CD4-positive, alpha-beta memory T cell (primary cell): ENCODE measurements around the gene CRMP1. TPM values are rescaled to one million over a fixed set of nuclear protein-coding genes. Genes with fewer than 3 reads are reported as not detected.

ENCODE experiments used
- CTCF ChIA-PET: fragments of 350-600 bp; sonication (Branson Sonifier 250); formaldehyde crosslinking; loops from one replicate; lab custom pipeline; 2021; ENCODE audit warnings: inconsistent platforms; ENCODE audit not compliant: partially characterized antibody; lab: Charles Lee
- POLR2A ChIA-PET: fragments of 350-600 bp; sonication (Branson Sonifier 250); formaldehyde crosslinking; loops from one replicate; lab custom pipeline; 2021; ENCODE audit not compliant: partially characterized antibody; lab: Charles Lee
- DNase-seq, 5 donors: peaks; one replicate each; pipeline versions ENCODE4 v3.0.0 to v3.0.0-alpha.2; 2020 to 2022; ENCODE audit warnings: mixed read lengths in 1 of 5
- H3K27ac ChIP-seq: one replicate; pipeline ENCODE4 v1.7.0; 2013; ENCODE audit warnings: low read depth, low read length
- H3K27me3 ChIP-seq: 2 replicates; pipeline ENCODE4 v1.7.0; 2013; ENCODE audit warnings: mild to moderate bottlenecking, low read length, moderate library complexity; ENCODE audit not compliant: insufficient read depth
- H3K36me3 ChIP-seq: 2 replicates; pipeline ENCODE4 v1.7.0; 2013; ENCODE audit warnings: mild to moderate bottlenecking, low read length, moderate library complexity; ENCODE audit not compliant: insufficient read depth
- H3K4me1 ChIP-seq: 2 replicates; pipeline ENCODE4 v1.7.0; 2013; ENCODE audit warnings: mild to moderate bottlenecking, low read length, moderate library complexity; ENCODE audit not compliant: insufficient read depth
- H3K4me3 ChIP-seq, 2 donors: one replicate each; pipeline ENCODE4 v1.7.0; 2013; ENCODE audit warnings: low read length in 2 of 2, mild to moderate bottlenecking in 1 of 2
- H3K9me3 ChIP-seq, 2 donors: one replicate each; pipeline ENCODE4 v1.7.0; 2013; ENCODE audit warnings: low read length in 2 of 2, control low read depth in 1 of 2; ENCODE audit not compliant: control insufficient read depth in 1 of 2
- H3K27ac Mint-ChIP-seq, 7 donors: one replicate each; pipeline ENCODE4 v1.8.0; 2020 to 2021; ENCODE audit warnings: mixed read lengths in 7 of 7, mild to moderate bottlenecking in 6 of 7, inconsistent platforms in 3 of 7, moderate library complexity in 3 of 7
- H3K27me3 Mint-ChIP-seq, 2 donors: one replicate each; pipeline ENCODE4 v1.8.0; 2020 to 2021; ENCODE audit warnings: mixed read lengths in 2 of 2
- H3K36me3 Mint-ChIP-seq, 2 donors: one replicate each; pipeline ENCODE4 v1.8.0; 2020 to 2021; ENCODE audit warnings: mixed read lengths in 2 of 2, inconsistent platforms in 1 of 2, mild to moderate bottlenecking in 1 of 2
- H3K4me1 Mint-ChIP-seq, 4 donors: one replicate each; pipeline ENCODE4 v1.8.0; 2020 to 2021; ENCODE audit warnings: mixed read lengths in 4 of 4, mild to moderate bottlenecking in 1 of 4
- H3K4me3 Mint-ChIP-seq, 8 donors: one replicate each; pipeline ENCODE4 v1.8.0; 2020 to 2021; ENCODE audit warnings: mixed read lengths in 8 of 8, mild to moderate bottlenecking in 7 of 8, moderate library complexity in 6 of 8, inconsistent platforms in 3 of 8
- H3K9me3 Mint-ChIP-seq, 8 donors: one replicate each; pipeline ENCODE4 v1.8.0; 2020 to 2021; ENCODE audit warnings: mixed read lengths in 8 of 8, mild to moderate bottlenecking in 5 of 8, inconsistent platforms in 3 of 8, moderate library complexity in 1 of 8
- intact Hi-C: fragments of 100-400 bp; cut with micrococcal nuclease; formaldehyde crosslinking; loops from one replicate; pipeline ENCODE4 v1.15.1; 2023
- polyA plus RNA-seq, 2 donors: library from polyadenylated mRNA; unstranded; fragments of 300-500 nt; fragmentation: Illumina TruSeq; gene quantifications; one replicate each; pipeline ENCODE4 v1.2.3, GENCODE V29; 2021
- total RNA-seq, 2 experiments: library from RNA; stranded (reverse); gene quantifications; one replicate each; pipeline ENCODE4 v1.2.3, GENCODE V29; 2021

Gene CRMP1
- total and polyA plus RNA-seq, 4 experiments from 2014 or later, result not detected

- peaks cover 41 to 50% of the 10 kb centered on the region in 2 donors for H3K27me3 Mint-ChIP-seq
- intact Hi-C loops, result no loop called here
- H3K4me1 Mint-ChIP-seq, result peaks cover 0 to 5% (median 4%) of the 10 kb centered on the region in 4 donors
- H3K36me3 Mint-ChIP-seq, result peaks cover 0 to 3% of the 10 kb centered on the region in 2 donors
- no peak overlapping the region for H3K27ac ChIP-seq
- no peak overlapping the region for H3K27ac Mint-ChIP-seq
- peaks cover 0 to 6% (median 0%) of the 10 kb centered on the region in 8 donors for H3K9me3 Mint-ChIP-seq
- no peak for DNase-seq
- H3K9me3 ChIP-seq, result no peaks in the 10 kb centered on the region
- H3K4me3 ChIP-seq, result no peak overlapping the region
- H3K4me1 ChIP-seq, result no peaks in the 10 kb centered on the region
- ChIA-PET POLR2A (no interaction called here), CTCF (no interaction called here)
- no peak overlapping the region for H3K4me3 Mint-ChIP-seq
- no peaks in the 10 kb centered on the region for H3K36me3 ChIP-seq
- peaks cover 24% of the 10 kb centered on the region for H3K27me3 ChIP-seq
These were observed 5.3 kb downstream of the CRMP1 start for GRCh38 chr4:5887361-5888221.

- Histone ChIP-seq H3K4me1 (no peaks in the 10 kb centered on the region), H3K9me3 (no peaks in the 10 kb centered on the region), H3K4me3 (no peak overlapping the region), H3K27ac (no peak overlapping the region), H3K36me3 (no peaks in the 10 kb centered on the region), H3K27me3 (peaks cover 22% of the 10 kb centered on the region)
- no peak overlapping the region for H3K4me3 Mint-ChIP-seq
- ChIA-PET CTCF (no interaction called here), POLR2A (no interaction called here)
- H3K27me3 Mint-ChIP-seq, result peaks cover 39 to 53% of the 10 kb centered on the region in 2 donors
- peaks cover 0 to 5% (median 4%) of the 10 kb centered on the region in 4 donors for H3K4me1 Mint-ChIP-seq
- H3K36me3 Mint-ChIP-seq, result peaks cover 0 to 3% of the 10 kb centered on the region in 2 donors
- peaks cover 0 to 6% (median 0%) of the 10 kb centered on the region in 8 donors for H3K9me3 Mint-ChIP-seq
- DNase-seq, result no peak
- intact Hi-C loops, result no loop called here
- H3K27ac Mint-ChIP-seq, result no peak overlapping the region
These were observed 5.9 kb downstream of the CRMP1 start for GRCh38 chr4:5887011-5887360.

- H3K27ac Mint-ChIP-seq, result no peak overlapping the region
- H3K36me3 Mint-ChIP-seq, result no peaks in the 10 kb centered on the region
- H3K4me3 ChIP-seq, result no peak overlapping the region
- no peak for DNase-seq
- intact Hi-C loops, result no loop called here
- peak overlapping the region in 1 of 8 donors; percentile 17 for H3K4me3 Mint-ChIP-seq
- no peaks in the 10 kb centered on the region for H3K9me3 ChIP-seq
- ChIA-PET CTCF (no interaction called here), POLR2A (no interaction called here)
- peaks cover 0 to 3% (median 0%) of the 10 kb centered on the region in 8 donors for H3K9me3 Mint-ChIP-seq
- H3K36me3 ChIP-seq, result no peaks in the 10 kb centered on the region
- peaks cover 32 to 48% of the 10 kb centered on the region in 2 donors for H3K27me3 Mint-ChIP-seq
- peaks cover 0 to 5% (median 3%) of the 10 kb centered on the region in 4 donors for H3K4me1 Mint-ChIP-seq
- H3K27me3 ChIP-seq, result peaks cover 19% of the 10 kb centered on the region
- no peak overlapping the region for H3K27ac ChIP-seq
- no peaks in the 10 kb centered on the region for H3K4me1 ChIP-seq
These were observed 7.2 kb downstream of the CRMP1 start for GRCh38 chr4:5885733-5886132.

- POLR2A ChIA-PET, result no interaction called here
- intact Hi-C loops, result no loop called here
- DNase-seq, result no peak
- Histone ChIP-seq H3K36me3 (no peaks in the 10 kb centered on the region), H3K27me3 (peaks cover 17% of the 10 kb centered on the region), H3K4me3 (no peak overlapping the region), H3K9me3 (no peaks in the 10 kb centered on the region), H3K4me1 (no peaks in the 10 kb centered on the region), H3K27ac (no peak overlapping the region)
- Mint-ChIP-seq H3K27me3 (peaks cover 34 to 46% of the 10 kb centered on the region in 2 donors), H3K9me3 (peaks cover 0 to 4% (median 0%) of the 10 kb centered on the region in 8 donors), H3K4me3 (no peak overlapping the region), H3K4me1 (peaks cover 0 to 5% (median 3%) of the 10 kb centered on the region in 4 donors), H3K27ac (no peak overlapping the region), H3K36me3 (no peaks in the 10 kb centered on the region)
- CTCF ChIA-PET, result no interaction called here
These were observed 8.1 kb downstream of the CRMP1 start for GRCh38 chr4:5884796-5885195.

- Histone ChIP-seq H3K4me1 (no peaks in the 10 kb centered on the region), H3K9me3 (no peaks in the 10 kb centered on the region), H3K36me3 (no peaks in the 10 kb centered on the region), H3K27ac (no peak overlapping the region), H3K4me3 (no peak overlapping the region), H3K27me3 (peaks cover 8% of the 10 kb centered on the region)
- Mint-ChIP-seq H3K9me3 (peaks cover 0 to 7% (median under 1%) of the 10 kb centered on the region in 8 donors), H3K4me3 (no peak overlapping the region), H3K36me3 (no peaks in the 10 kb centered on the region), H3K27ac (no peak overlapping the region), H3K27me3 (peaks cover 29 to 37% of the 10 kb centered on the region in 2 donors), H3K4me1 (peaks cover 0 to 2% (median 2%) of the 10 kb centered on the region in 4 donors)
- no peak for DNase-seq
- intact Hi-C loops, result no loop called here
- CTCF ChIA-PET, result no interaction called here
- POLR2A ChIA-PET, result no interaction called here
These were observed 9.0 kb downstream of the CRMP1 start for GRCh38 chr4:5883916-5884315.

- Mint-ChIP-seq H3K4me3 (no peak overlapping the region), H3K27ac (no peak overlapping the region), H3K27me3 (peaks cover 29 to 35% of the 10 kb centered on the region in 2 donors), H3K36me3 (no peaks in the 10 kb centered on the region), H3K4me1 (no peaks in the 10 kb centered on the region), H3K9me3 (peaks cover 0 to 9% (median under 1%) of the 10 kb centered on the region in 8 donors)
- no peak for DNase-seq
- H3K4me1 ChIP-seq, result no peaks in the 10 kb centered on the region
- CTCF ChIA-PET, result no interaction called here
- H3K36me3 ChIP-seq, result no peaks in the 10 kb centered on the region
- no peak overlapping the region for H3K27ac ChIP-seq
- intact Hi-C loops, result no loop called here
- POLR2A ChIA-PET, result no interaction called here
- no peaks in the 10 kb centered on the region for H3K9me3 ChIP-seq
- peaks cover 5% of the 10 kb centered on the region for H3K27me3 ChIP-seq
- H3K4me3 ChIP-seq, result no peak overlapping the region
These were observed 9.9 kb downstream of the CRMP1 start for GRCh38 chr4:5882947-5883346.

GRCh38 chr4:5881340-5881739, 11.5 kb downstream of the CRMP1 start:
- no peaks in the 10 kb centered on the region for H3K36me3 ChIP-seq
- H3K4me1 Mint-ChIP-seq, result no peaks in the 10 kb centered on the region
- CTCF ChIA-PET, result no interaction called here

More at GRCh38 chr4:5881340-5881739, 11.5 kb downstream of the CRMP1 start:
- Histone ChIP-seq H3K27me3 (no peaks in the 10 kb centered on the region), H3K27ac (no peak overlapping the region), H3K4me1 (no peaks in the 10 kb centered on the region), H3K4me3 (no peak overlapping the region), H3K9me3 (no peaks in the 10 kb centered on the region)
- Mint-ChIP-seq H3K4me3 (no peak overlapping the region), H3K27me3 (peaks cover 27 to 31% of the 10 kb centered on the region in 2 donors), H3K9me3 (peaks cover 0 to 9% (median under 1%) of the 10 kb centered on the region in 8 donors), H3K27ac (no peak overlapping the region), H3K36me3 (no peaks in the 10 kb centered on the region)
- DNase-seq, result no peak
- POLR2A ChIA-PET, result no interaction called here
- intact Hi-C loops, result no loop called here
